ENCODE measurements around the gene SLC5A2. TPM values are rescaled to one million over a fixed set of nuclear protein-coding genes. Genes with fewer than 3 reads are reported as not detected.
A peak's percentile ranks its signal among the peaks of the same experiment; 100 is the strongest.
"Not testable (repeated sequence)": the region's sequence is repeated elsewhere in the genome, so short reads cannot be mapped to it uniquely, and the experiment has no call there.

Gene SLC5A2
- total RNA-seq, 1 donor from 2014 or later, result not detected

- no peak for DNase-seq (ENCODE audit: low read depth)
Measured at GRCh38 chr16:31491778-31492418, 9.0 kb downstream of the SLC5A2 start.

- no peak for DNase-seq (ENCODE audit: low read depth)
Measured at GRCh38 chr16:31493506-31494125, 10.7 kb downstream of the SLC5A2 start.

- no peak for DNase-seq (ENCODE audit: low read depth)
Measured at GRCh38 chr16:31496670-31497069, 13.7 kb downstream of the SLC5A2 start.

- DNase-seq (ENCODE audit: low read depth), result no peak
Measured at GRCh38 chr16:31498493-31498892, 15.6 kb downstream of the SLC5A2 start.

- DNase-seq (ENCODE audit: low read depth), result no peak
Measured at GRCh38 chr16:31499928-31500327, 17.0 kb downstream of the SLC5A2 start.

GRCh38 chr16:31501226-31501965 lies 18.5 kb downstream of the SLC5A2 start:
- DNase-seq (ENCODE audit: low read depth), result no peak

GRCh38 chr16:31501966-31502348 lies 19.0 kb downstream of the SLC5A2 start:
- DNase-seq (ENCODE audit: low read depth), result no peak

GRCh38 chr16:31502981-31503380 lies 20.1 kb downstream of the SLC5A2 start:
- DNase-seq (ENCODE audit: low read depth), result no peak

- not testable (repeated sequence) for DNase-seq (ENCODE audit: low read depth)
Measured at GRCh38 chr16:31503555-31503954, 20.6 kb downstream of the SLC5A2 start.

- no peak for DNase-seq (ENCODE audit: low read depth)
Measured at GRCh38 chr16:31504159-31504558, 21.2 kb downstream of the SLC5A2 start.

- DNase-seq (ENCODE audit: low read depth), result no peak
Measured at GRCh38 chr16:31505483-31505882, 22.6 kb downstream of the SLC5A2 start.

GRCh38 chr16:31507617-31507928 lies 24.6 kb downstream of the SLC5A2 start:
- DNase-seq (ENCODE audit: low read depth), result no peak

GRCh38 chr16:31507929-31508705 lies 25.2 kb downstream of the SLC5A2 start, which contains the start of gene RUSF1:
RUSF1 (minus strand) TSS chr16:31508391; CDS start chr16:31508373, 18 bp downstream.
- peak; percentile 90 for DNase-seq (ENCODE audit: low read depth)

- DNase-seq (ENCODE audit: low read depth), result peak; percentile 48
Measured at GRCh38 chr16:31508706-31509195, 25.8 kb downstream of the SLC5A2 start.

- DNase-seq (ENCODE audit: low read depth), result peak; percentile 90
Measured at GRCh38 chr16:31513126-31513525, 30.2 kb downstream of the SLC5A2 start.

- DNase-seq (ENCODE audit: low read depth), result no peak
Measured at GRCh38 chr16:31513884-31514283, 31.0 kb downstream of the SLC5A2 start.

- DNase-seq (ENCODE audit: low read depth), result no peak
Measured at GRCh38 chr16:31517800-31518402, 35.0 kb downstream of the SLC5A2 start.

GRCh38 chr16:31519759-31520431 lies 37.0 kb downstream of the SLC5A2 start:
- DNase-seq (ENCODE audit: low read depth), result peak; percentile 66

- no peak for DNase-seq (ENCODE audit: low read depth)
Measured at GRCh38 chr16:31521368-31521767, 38.4 kb downstream of the SLC5A2 start.

GRCh38 chr16:31522071-31522470 lies 39.1 kb downstream of the SLC5A2 start:
- DNase-seq (ENCODE audit: low read depth), result no peak

Measured in myocyte (in vitro differentiated cells).